DMS79 treated with DMSO at 0.1 percent for 48 hours (cell line): ENCODE measurements around the gene RAET1G.
"Not testable (repeated sequence)": the region's sequence is repeated elsewhere in the genome, so short reads cannot be mapped to it uniquely, and the experiment has no call there.

Experiments
- DNase-seq: peaks from one replicate; lab custom pipeline; 2025; lab: John Stamatoyannopoulos, UW

The RAET1G gene

DNA sequence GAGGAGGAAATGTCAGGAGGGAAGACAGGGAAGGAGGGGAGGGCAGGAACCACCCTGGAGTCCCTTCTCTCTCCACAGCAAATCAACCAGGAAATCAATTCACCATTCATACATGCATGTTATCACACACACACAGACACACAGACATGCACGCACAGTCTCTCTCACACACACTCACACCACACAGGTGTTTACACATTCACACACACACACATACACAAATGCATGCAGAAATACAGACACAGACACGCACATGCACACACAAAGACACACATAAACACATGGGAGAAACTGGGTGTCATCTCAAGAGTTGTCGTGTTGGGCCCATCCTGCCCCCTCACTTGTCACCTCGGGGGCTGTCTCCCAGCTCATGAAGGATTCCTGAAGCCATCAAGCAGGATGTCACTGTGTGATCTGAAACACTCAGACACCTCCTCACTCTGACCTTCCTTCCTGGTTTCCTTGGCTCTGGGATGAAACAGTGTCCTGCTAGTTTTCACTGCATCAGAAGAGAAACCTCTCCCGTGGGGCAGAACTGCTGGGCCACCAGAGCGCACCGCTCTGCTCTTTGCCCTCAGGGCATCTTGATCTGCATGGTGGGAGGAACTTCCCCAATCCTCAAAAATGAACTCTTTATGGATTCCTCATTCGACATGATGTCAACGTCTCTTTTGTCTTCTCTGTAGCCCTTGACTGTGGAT, 9.2 kb downstream of the RAET1G start:
- no peak for DNase-seq

DNA sequence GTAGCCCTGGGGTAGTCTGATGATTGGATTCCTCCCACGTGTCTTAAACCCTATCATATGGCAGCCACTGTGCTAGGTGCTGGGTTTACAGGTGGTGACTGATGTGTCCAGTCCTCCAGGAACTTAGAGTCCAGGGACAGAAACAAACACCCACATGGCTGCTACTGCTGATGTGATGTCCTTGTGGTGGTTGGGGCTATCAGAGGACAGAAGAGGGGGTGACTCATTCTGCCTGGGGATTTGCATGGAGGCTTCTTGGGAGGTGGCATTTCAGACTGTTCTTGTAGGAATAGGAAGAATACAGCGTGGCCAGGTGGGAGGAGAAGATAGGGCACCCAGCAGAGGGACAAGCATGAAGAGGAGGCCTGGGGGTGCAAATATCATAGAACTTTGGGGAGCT, 9.8 kb downstream of the RAET1G start:
- DNase-seq: no peak

DNA sequence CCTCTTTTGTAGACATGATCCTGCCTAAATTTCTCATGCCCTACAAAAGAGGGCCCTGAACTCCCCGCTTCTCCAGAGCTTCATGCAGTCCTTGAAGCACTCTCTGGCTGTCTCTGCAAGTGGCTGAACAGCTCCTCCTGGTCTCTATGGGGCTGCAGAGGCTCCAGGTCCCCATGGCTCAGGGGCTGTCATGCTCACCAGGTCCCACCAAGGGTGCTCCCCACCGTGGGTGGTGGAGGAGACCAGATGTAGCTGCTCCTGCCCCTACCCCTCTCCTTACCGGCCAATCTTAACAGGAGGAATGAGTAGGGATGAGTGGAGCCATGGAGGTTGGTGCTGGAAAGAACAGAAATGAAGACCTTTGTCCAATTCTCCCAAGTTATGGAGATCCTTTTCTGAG, 10.2 kb downstream of the RAET1G start:
- not testable (repeated sequence) for DNase-seq

DNA sequence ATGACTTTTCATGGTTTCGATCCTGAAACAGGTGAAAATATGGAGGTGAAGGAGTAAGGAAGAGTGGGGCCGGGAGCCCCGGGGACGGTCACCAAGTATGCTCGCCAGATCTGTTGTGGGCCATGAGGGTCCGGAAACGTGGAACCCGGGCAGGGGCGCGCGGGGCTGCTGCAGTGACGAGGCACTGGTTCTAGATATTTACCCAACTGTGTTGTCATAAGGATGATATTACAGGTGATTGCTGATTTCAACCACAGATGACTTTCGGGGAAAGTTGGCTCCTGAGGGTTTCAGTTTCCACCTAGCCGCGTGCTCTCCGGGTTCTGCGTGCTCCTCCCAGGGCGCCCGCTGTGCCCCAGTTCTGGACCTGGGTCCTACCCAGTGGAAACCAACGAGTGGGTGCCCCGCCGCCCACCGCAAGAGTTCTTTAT, 12.2 kb downstream of the RAET1G start:
- no peak for DNase-seq

DNA sequence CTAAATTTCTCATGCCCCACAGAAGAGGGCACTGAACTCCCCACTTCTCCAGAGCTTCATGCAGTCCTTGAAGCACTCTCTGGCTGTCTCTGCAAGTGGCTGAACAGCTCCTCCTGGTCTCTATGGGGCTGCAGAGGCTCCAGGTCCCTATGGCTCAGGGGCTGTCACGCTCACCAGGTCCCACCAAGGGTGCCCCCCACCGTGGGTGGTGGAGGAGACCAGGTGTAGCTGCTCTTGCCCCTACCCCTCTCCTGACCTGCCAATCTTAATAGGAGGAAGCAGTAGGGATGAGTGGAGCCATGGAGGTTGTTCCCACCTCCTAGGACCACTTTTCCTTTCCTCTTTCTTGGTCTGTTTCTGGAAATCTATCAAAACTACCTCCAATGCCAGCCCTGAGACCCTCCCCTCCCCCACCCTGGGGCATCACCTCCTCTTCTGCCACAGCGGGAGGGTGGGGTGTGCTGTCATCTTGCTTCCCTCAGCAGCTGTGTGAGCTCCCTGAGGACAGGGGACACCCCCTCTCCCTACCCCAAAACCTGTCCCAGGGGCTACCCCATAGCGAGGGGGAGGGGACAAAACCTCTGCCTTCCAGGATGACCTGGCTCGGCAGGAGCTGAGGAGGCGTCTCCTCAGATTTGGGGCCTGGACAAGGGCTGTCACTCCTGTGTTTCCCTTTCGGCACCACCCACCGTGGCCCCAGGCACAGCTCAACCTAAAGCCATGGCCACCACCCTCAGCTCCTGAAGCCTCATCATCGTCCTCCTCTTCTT, 13.0 kb downstream of the RAET1G start:
- no peak for DNase-seq

DNA sequence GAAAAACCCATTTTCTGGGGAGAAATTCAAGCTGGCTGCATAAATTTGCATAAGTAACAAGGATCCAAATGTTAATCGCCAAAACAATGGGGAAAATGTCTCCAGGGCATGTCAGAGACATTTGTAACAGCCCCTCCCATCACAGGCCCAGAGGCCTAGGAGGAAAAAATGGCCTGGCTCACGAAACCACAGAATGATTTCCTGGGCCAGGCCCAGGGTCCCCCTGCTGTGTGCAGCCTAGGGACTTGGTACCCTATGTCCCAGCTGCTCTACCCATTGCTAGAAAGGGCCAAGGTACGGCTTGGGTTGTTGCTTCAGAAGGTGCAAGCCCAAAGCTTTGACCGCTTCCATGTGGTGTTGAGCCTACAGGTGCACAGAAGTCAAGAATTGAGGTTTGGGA, 14.4 kb downstream of the RAET1G start:
- DNase-seq: not testable (repeated sequence)

DNA sequence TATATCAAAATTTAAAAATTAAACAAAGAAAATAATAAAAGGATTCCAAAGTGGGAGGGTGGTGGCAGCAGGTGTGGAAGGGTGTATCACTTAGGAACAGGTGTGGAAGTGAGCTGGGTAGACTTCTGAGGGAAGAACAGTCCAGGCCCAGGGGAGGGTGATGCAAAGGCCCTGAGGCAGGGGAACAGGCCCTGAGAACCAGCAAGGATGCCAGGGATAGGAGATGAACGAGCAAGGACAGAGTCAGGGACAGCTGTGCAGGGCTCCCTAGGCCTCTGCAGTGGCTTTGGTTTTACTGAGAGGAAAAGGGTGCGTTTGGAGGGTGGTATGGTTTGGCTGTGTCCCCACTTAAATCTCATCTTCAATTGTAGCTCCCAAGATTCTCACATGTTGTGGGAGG, 15.6 kb downstream of the RAET1G start:
- DNase-seq: no peak

DNA sequence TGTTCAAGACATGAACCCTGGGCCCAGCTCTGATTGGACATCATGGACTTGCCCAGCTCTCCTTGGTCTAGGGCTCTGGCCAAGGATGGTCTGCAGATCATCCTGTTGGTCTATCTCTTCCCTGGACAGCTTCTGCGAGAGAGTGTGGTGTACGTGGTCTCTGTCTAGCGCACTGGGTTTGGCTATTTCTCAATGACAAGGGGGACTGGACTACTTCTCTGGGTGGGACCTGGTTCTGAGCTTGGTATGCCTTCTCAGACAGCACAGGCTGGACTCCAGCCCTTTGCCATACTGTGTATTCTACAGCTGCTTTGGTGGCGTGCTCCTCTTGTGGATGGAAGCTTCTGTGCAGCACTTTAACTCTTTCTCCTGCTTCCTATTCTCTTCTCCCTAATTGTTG, 16.5 kb downstream of the RAET1G start:
- DNase-seq: no peak

DNA sequence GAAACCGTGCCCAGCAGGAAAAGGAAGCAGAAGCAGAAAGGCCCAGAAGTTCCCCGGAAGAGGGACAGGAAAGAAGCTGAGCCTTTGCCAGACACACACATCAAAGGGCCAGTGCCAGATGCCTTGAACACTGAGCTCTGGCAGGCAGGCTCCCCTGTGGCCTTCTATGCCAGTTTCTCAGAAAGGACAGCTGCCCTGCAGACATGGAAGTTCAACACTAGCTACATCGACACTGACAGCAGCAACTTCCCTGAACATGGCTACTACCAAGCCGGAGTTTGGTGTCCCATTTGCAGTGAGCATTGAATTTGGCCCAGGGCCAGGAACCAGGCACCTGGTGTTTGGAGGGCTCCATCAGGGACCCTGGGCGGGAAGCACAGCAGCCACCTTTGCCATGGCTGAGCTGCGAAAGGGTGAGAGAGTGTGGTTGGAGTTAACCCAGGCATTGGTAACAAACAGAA, 17.0 kb downstream of the RAET1G start:
- no peak for DNase-seq

DNA sequence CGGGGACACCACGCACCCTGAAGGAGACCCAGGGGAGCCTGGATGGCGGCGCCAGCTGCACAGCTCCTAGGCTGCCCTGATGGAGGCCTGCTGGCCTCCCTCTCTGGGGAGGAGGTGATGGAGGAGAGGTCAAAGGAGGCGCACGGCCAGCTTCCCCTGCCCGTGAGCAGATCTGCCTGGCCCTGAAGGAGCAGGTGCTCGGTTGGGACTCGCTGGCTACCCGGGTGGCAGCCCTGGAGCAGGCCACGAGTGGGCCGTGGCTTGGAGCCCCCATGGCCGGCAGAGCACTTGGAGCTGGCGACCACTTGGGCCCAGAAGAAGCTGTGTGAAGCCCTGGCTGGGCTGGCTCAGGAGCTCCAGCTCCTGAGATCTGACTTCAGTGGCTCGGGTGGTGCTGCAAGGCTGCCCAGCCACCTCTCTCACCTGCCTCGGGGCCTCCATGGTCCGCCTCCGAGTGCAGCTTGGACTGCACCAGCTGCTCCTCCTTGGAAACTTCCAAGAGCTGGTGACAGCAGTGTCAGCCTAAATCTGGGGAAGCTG, 17.5 kb downstream of the RAET1G start:
- no peak for DNase-seq

DNA sequence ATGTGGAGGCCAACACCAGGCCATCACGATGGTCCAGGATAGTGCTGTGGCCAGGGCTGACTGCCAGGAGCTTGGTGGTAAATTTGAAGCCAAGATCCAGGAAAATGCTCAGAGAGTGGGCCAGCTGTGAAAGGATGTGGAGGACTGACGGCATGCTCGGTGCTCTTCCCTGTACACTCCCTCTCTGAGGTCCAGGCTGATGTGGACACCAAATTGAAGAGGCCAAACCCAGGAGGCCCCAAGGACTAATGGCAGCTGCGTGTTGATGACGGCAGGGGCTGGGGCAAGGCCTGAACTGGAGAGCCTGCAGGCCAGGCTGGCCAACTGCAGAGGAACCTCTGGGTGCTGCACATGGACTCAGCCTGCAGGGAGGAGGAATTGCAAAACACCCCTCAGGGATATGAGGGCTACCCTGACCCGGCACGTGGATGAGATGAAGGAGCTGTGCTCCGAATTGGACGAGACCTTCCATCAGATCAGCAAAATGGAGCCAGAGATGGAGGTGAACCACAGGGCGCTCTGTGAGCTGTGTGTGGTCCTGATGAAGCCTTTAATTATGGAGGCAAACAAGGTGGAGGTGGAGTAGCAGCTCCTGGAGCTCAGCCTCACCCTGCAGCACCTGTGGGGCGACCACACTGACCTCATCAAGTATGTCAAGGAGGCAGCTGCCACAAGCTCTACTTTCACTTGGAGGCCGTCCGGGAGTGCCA, 18.1 kb downstream of the RAET1G start:
- DNase-seq: no peak

DNA sequence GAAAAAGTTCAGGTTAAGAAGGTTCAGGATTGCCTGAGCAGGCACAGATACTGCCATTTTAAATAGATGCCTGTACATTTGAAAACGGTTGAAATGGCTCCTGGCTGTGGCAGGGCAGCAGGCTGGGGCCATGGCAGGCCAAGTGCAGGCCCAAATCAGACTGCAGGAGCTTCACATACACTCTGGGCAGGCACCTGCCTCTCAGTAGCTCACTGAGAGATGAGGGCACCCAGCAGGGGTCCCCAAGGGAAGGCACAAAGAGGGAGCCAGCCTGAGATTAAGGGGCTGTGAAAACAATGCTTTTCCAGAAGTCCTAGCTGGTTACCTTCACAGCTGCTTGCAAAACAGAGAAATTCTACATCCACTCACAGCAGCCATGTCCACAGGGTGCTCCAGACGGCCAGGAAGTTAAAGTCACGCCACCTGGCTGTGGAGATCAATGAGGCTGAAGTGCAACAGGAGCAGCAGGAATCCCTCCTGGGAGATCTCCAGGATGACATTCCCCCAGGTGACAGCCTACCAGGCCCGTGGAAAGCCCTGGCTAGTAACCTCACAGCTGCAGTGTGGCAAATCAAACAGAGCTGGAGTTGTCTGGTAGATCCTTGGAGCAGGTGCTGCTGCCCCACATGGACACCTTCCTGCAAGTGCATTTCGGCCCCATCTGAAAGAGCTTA, 18.8 kb downstream of the RAET1G start:
- peak; percentile 43 for DNase-seq

DNA sequence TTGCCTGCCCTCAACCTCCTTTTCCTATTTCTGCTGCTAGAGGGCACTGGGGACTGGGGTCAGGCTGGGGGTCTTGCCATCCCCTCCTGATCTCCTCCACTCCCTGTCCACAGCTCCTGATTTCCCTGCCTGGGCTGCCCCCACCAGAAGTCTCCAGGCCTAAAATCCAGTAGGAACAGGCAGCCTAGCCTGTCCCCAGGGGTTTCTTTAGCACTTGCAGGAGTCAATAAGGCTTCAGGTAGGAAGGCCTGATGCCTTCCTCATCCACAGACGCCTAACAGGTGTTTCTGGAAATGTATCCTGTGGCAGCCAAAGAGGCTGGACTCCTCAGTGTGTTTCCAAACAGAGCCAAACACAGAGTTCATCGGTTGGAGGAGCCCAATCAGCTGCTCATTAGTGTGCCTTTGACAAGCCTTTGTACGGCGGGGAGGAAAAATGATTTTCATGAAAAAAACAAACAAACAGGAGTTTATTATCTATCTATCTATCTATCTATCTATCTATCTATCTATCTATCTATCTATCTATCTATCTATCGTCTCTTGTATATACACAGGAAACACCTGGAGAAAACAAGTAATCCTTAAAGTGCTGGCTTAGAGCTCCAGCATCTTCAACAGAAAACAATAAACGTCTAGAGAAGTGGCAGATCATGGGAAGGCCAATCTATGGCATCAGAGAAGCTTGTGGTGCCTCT, 21.3 kb downstream of the RAET1G start:
- no peak for DNase-seq

DNA sequence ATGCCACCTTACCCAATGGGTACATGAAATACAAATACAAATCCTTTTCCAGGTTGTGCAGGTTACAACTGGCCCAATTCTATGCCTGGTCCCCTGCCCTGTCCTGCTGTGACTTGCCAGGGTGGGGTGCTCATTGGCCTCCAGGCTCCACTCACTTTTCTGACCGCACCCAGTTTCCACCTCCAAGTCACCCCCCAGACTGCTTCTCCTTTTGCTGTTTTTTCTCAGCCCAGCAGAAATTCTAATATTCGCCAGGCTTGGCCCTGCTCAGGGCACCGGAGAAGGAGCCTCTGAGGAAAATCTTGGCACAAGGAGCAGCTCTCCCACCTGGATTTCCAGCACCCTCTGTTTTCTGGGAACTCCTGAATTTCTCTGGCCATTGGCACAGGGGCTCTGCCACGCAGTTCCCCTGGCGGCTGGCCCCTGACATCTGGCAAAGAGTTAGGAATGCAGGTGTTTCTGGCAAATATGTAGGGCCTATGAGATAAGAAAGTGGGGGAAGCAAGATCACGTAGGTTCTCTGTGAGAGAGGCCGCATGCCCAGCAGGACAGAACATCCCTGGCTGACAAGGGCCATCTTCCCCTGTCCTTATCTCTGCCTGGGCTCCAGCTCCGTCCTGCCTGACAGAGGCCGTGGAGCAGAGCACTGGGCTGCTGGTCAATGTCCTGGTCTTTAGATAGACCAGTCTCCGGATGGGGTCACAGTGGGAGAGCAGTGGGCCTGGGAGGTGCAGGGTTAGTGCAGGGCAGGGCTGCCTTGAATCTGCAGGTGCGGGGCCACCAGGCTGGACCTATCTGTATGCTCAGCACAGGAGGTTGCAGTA, 22.1 kb downstream of the RAET1G start:
- DNase-seq: no peak

DNA sequence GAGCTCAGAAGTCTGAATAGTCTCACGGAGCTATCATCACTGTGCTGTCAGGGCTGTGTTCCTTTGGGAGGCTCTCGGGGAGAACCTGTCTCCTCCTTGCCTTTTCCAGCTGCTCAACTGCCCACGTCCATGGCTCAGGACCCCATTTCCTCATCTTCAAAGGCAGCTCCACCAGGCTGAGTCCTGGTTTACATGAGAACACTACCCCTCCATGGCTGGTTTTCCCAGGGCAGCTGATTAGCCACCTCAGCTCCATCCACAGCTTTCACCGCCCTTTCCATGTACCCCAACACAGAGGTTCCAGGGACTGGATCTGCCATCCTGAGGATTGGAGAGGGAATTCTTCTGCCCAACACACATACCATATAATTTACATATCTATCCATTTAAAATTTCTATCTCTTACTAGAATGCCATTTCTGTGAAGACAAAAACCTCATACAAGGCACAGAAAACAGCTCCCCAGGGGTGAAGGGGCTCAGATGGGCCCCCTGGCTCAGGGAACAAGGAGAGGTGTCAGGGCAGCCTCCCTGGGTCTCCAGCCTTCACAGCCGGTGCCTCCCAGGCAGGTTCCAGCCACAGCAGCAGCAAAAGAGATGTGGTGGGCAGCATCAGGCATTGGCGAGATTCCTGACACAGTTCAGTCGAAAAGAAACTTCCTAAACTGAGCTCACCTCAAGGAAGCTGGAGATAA, 22.8 kb downstream of the RAET1G start:
- no peak for DNase-seq

DNA sequence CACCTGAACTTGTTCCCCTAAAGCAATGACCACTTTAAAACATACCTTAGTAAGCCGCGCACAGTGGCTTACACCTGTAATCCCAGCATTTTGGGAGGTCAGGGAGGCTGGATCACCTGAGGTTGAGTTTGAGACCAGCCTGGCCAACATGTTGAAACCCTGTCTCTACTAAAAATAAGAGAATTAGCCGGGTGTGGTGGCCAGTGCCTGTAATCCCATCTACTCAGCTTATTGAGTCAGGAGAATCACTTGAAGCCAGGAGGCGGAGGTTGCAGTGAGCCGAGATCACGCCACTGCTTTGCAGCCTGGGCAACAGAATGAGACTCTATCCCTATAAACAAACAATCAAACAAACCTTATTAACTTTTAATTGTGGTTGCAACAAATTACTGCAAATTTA, 23.4 kb downstream of the RAET1G start:
- no peak for DNase-seq

DNA sequence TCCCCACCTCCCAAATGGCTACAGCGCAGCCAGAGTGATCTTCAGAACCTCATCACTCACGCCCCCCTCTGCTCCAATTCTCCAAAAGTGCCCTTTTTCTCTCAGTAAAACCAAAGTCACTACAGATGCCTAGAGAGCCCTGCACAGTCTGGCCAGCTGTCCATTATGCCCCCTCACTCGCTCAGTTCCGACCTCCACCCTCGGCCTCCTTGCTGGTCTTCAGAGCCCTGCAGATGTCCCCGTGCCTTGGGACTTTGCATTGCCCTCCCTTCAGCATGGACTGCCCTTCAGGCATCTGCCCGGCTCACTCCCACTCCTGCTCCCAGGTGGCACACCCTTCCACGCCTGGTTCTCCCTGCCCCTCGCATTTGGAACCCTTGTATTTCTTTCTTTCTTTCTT, 24.0 kb downstream of the RAET1G start:
- DNase-seq: no peak

DNA sequence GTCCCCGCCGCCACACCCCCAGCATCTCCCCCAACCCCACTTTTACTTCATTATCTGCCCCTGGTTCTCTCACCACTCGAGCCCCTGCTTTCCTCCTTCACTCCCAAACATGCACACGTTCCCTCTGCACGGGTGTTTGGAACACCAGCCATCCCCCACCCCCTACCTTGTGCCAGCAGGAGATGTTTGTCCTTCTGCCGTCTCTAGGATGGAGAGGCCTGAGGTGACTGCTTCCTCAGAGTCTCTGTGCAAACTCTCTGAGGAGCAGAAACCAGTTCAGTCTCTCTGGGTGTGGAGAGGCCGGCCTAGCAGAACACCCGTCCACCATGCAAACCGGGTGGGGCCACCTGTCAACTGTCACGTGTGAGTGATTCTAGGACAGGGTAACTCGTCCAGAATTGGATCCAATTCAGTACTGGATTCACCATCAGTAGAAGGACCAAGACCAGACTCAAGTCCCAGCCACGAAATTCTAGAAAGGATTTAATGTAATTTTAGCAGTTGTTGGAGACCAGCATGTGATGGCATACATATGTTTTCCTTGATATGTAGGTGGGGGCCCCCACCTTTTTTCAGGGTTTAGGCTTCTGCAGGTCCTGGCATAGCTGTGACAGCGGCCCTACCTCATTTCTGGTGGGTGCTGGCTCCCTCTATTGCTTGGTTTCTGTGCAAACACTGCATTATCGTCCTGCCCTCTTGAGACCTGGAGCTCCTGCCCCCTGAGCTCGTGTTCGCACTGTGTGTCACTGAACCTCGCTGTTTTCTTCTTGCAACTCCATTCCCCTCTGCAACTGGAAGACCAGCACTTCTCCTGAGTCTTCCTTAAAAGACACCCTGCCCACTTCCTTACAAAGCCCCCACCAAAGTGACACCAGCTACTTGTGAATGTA, 24.8 kb downstream of the RAET1G start, which contains the start of gene RAET1E:
RAET1E (minus strand) TSS at position 259 of the 890 bp plus-strand sequence. CDS start 7,212 bp downstream, outside the sequence.
- DNase-seq: no peak
